Measurements from ENCODE around the gene FBXL14. TPM values are rescaled to one million over a fixed set of nuclear protein-coding genes. Genes with fewer than 3 reads are reported as not detected.

FBXL14 gene
- total RNA-seq, 2 donors from 2014 or later = 21.3 to 28.7 TPM

DNA sequence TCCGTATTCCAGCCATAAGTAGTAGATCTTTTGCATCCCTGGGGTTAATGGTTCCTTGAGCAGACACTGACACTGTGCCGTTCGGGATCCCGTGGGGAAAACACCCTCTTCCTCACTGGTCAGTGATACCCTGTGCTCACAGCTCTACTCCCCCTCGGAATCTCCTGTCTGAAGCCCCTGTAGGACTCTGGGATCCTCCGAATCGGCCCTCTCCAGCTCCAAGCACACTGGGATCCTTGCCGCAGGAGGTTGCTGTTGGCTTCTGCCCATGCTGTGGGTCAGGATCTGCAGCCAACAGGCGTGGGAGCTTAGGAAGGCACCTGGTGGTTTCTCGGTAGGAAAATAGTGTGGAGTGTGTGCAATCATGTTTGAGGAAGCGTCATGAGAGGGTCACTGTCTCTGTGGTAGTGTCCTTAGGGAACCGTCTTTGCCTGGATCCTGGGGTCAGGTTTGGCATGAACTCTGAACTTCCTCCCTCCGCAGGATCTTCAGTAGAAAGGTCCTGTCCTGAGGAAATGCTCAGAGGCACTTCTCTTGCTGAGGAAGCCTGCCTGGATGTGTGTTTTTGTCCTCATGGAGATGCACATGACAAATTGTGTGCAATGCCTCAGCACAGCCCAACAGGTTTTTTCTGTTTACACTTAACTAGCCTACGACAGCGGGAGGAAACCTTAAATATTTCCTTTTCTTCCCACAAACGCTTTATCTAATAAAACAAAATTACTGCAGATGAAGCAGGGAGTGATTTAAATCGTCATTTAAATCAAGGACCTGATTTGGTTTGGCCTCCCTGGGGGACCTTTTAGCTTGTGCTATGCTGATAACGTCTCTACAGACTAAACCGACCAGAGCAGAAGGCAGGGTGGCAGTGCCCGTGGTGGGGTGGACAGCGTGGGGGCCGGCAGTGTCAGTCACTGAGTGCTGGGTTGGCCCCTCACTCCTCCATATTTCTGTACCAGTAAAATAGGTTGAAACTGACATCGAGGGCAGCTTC, 18.7 kb downstream of the FBXL14 start:
- H3K9me3 ChIP-seq = no peaks in the 10 kb centered on the region
- no peaks in the 10 kb centered on the region for H3K36me3 ChIP-seq
- peak; percentile 74 for DNase-seq (ENCODE audit: low spot score)
- H3K27me3 ChIP-seq (replicated peaks; ENCODE audit: insufficient read depth) = no peaks in the 10 kb centered on the region
- TF ChIP-seq, protein P1, sequence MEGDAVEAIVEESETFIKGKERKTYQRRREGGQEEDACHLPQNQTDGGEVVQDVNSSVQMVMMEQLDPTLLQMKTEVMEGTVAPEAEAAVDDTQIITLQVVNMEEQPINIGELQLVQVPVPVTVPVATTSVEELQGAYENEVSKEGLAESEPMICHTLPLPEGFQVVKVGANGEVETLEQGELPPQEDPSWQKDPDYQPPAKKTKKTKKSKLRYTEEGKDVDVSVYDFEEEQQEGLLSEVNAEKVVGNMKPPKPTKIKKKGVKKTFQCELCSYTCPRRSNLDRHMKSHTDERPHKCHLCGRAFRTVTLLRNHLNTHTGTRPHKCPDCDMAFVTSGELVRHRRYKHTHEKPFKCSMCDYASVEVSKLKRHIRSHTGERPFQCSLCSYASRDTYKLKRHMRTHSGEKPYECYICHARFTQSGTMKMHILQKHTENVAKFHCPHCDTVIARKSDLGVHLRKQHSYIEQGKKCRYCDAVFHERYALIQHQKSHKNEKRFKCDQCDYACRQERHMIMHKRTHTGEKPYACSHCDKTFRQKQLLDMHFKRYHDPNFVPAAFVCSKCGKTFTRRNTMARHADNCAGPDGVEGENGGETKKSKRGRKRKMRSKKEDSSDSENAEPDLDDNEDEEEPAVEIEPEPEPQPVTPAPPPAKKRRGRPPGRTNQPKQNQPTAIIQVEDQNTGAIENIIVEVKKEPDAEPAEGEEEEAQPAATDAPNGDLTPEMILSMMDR (IDR thresholded peaks at IDR 0.05) = no peak
- peak; percentile 79 for TF ChIP-seq POLR2AphosphoS5 (IDR thresholded peaks at IDR 0.05)
- no peak for TF ChIP-seq POLR2A (IDR thresholded peaks at IDR 0.05)
- H3K27ac ChIP-seq = peak overlapping the region; percentile 81 to 86
- peak overlapping the region in 1 of 2 donors; percentile 10 for H3K4me3 ChIP-seq
- intact Hi-C loops (cut with DNase I) = no loop called here
- WGBS = 14% methylated on average over 23 of the region's 23 CpGs
- H3K4me1 ChIP-seq (replicated peaks) = peaks cover 15% of the 10 kb centered on the region

GRCh38 chr12:1574865-1575259, 19.5 kb downstream of the FBXL14 start:
- WGBS = 48% methylated on average over 1 of the region's 1 CpG
- intact Hi-C loops (cut with DNase I) = loop anchor here (5.0 kb wide), 1 partner anchor 43 kb away; no protein-coding TSS in a partner anchor

GRCh38 chr12:1573960-1574864, 20.2 kb downstream of the FBXL14 start:
- TF ChIP-seq, protein P1 (IDR thresholded peaks at IDR 0.05) = no peak
- TF ChIP-seq POLR2A (IDR thresholded peaks at IDR 0.05) = no peak
- no peak for TF ChIP-seq POLR2AphosphoS5 (IDR thresholded peaks at IDR 0.05)
- no peaks in the 10 kb centered on the region for H3K27me3 ChIP-seq (replicated peaks; ENCODE audit: insufficient read depth)
- intact Hi-C loops (cut with DNase I) = loop anchor here (5.0 kb wide), 1 partner anchor 42 kb away; no protein-coding TSS in a partner anchor
- peak overlapping the region; percentile 81 to 86 for H3K27ac ChIP-seq
- no peak for DNase-seq (ENCODE audit: low spot score)
- 73% methylated on average over 15 of the region's 15 CpGs for WGBS
- H3K9me3 ChIP-seq = no peaks in the 10 kb centered on the region
- no peak overlapping the region for H3K4me3 ChIP-seq
- H3K36me3 ChIP-seq = no peaks in the 10 kb centered on the region
- peaks cover 15% of the 10 kb centered on the region for H3K4me1 ChIP-seq (replicated peaks)

More at GRCh38 chr12:1574865-1575259, 19.5 kb downstream of the FBXL14 start:
- Histone ChIP-seq H3K27ac (peak overlapping the region; percentile 81 to 86), H3K9me3 (no peaks in the 10 kb centered on the region), H3K27me3 (replicated peaks; ENCODE audit: insufficient read depth) (no peaks in the 10 kb centered on the region), H3K4me1 (replicated peaks) (peaks cover 15% of the 10 kb centered on the region), H3K36me3 (no peaks in the 10 kb centered on the region), H3K4me3 (peak overlapping the region in 1 of 2 donors; percentile 10)
- TF ChIP-seq, protein P1 (IDR thresholded peaks at IDR 0.05) = no peak
- peak; percentile 11 for TF ChIP-seq POLR2AphosphoS5 (IDR thresholded peaks at IDR 0.05)
- no peak for DNase-seq (ENCODE audit: low spot score)

DNA sequence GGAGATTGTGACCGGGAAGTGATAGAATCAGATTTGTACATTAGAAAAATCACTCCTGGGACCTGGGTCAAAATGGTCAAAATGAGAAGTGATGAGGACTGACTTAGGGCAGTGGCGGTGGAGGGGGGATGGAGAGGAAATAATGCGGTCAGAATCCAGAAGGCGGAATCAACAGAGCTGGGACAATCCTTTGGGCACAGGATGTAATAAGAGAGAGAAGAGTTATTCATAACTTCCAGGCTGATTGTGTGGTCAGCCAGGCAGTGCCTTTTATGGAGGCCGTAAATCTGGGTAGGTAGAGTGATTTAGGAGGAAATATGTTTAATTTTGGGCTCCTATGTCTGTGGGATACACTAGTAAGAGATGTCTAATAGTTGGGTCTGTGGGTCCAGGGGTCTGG, 21.6 kb downstream of the FBXL14 start:
- H3K4me3 ChIP-seq = no peak overlapping the region
- H3K27ac ChIP-seq = peak overlapping the region in 1 of 2 donors; percentile 28
- DNase-seq (ENCODE audit: low spot score) = no peak
- 52% methylated on average over 5 of the region's 5 CpGs for WGBS
- H3K27me3 ChIP-seq (replicated peaks; ENCODE audit: insufficient read depth) = no peaks in the 10 kb centered on the region
- H3K4me1 ChIP-seq (replicated peaks) = peaks cover 15% of the 10 kb centered on the region
- no peaks in the 10 kb centered on the region for H3K9me3 ChIP-seq
- TF ChIP-seq POLR2AphosphoS5 (IDR thresholded peaks at IDR 0.05) (peak; percentile 50), POLR2A (IDR thresholded peaks at IDR 0.05) (no peak)
- TF ChIP-seq, protein P1 (IDR thresholded peaks at IDR 0.05) = no peak
- H3K36me3 ChIP-seq = no peaks in the 10 kb centered on the region
- intact Hi-C loops (cut with DNase I) = loop anchor here (5.0 kb wide), 1 partner anchor 40 kb away; no protein-coding TSS in a partner anchor

Measured in prostate gland (tissue), 2 donors.